Sigmoid colon (tissue), 4 donors: ENCODE measurements around the gene NOSIP.

Experiments used
- CTCF ChIP-seq, 4 experiments: fragments of 450-650 bp in 3 of 4; fragments of 200-600 bp in 1 of 4; IDR thresholded peaks; one replicate each; pipeline ENCODE4 v1.5.1; 2016 to 2019; ENCODE audit warnings: antibody characterized with exemption in 4 of 4, mild to moderate bottlenecking in 3 of 4, moderate library complexity in 2 of 4
- EP300 ChIP-seq, 4 donors: sonication (generic); formaldehyde crosslinking; IDR thresholded peaks; one replicate each; pipeline ENCODE4 v1.6.1; 2017; ENCODE audit warnings: antibody characterized with exemption in 4 of 4
- POLR2A ChIP-seq, 2 donors: fragments of 450-650 bp; IDR thresholded peaks; one replicate each; pipeline ENCODE4 v1.6.1; 2016; ENCODE audit warnings: antibody characterized with exemption in 2 of 2, mild to moderate bottlenecking in 2 of 2, moderate library complexity in 2 of 2
- POLR2AphosphoS5 ChIP-seq, 4 donors: sonication (generic); formaldehyde crosslinking; IDR thresholded peaks; one replicate each; pipeline ENCODE4 v1.6.1; 2017; ENCODE audit warnings: antibody characterized with exemption in 4 of 4

- no peak for TF ChIP-seq CTCF (IDR thresholded peaks at IDR 0.05)
- TF ChIP-seq POLR2AphosphoS5 (IDR thresholded peaks at IDR 0.05) = no peak
- no peak for TF ChIP-seq EP300 (IDR thresholded peaks at IDR 0.05)
- TF ChIP-seq POLR2A (IDR thresholded peaks at IDR 0.05) = no peak
Observed at GRCh38 chr19:49599378-49600295, 19.3 kb upstream of the NOSIP start.
